Measurements from ENCODE around the gene IGF2R. TPM values are rescaled to one million over a fixed set of nuclear protein-coding genes. Genes with fewer than 3 reads are reported as not detected.

IGF2R gene
- total RNA-seq, 1 donor from 2014 or later = 35.1 TPM

DNA sequence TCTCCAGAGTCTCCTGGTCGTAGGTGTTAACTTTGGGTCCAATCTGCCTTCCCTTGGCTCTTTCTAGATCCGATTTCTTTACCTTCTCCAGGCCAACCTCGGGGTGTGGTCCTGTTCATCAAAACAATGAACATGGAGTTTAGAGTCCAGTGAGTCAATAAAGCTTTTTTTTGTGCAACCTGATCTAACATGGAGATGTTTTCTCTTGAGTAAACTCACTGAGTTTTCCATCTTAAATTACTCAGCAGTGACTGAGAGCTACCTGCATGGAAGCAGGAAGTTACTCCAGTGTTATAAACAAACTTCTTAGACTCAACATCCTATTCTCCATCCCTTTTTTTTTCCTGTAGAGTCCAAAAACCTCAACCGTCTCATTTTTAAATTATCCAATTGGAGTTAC, 137.8 kb downstream of the IGF2R start:
- H3K9ac ChIP-seq = no peak overlapping the region
- H3K4me1 ChIP-seq = no peaks in the 10 kb centered on the region
- H3K36me3 ChIP-seq = peaks cover 5% of the 10 kb centered on the region
- Mint-ChIP-seq H3K27ac (no peak overlapping the region), H3K4me3 (no peak overlapping the region), H3K9me3 (no peaks in the 10 kb centered on the region), H3K4me1 (peaks cover 5% of the 10 kb centered on the region), H3K27me3 (ENCODE audit: insufficient read depth, low read depth) (peaks cover 2% of the 10 kb centered on the region), H3K36me3 (peaks cover 30% of the 10 kb centered on the region)
- no peak for DNase-seq (ENCODE audit: low spot score)
- H3K27me3 ChIP-seq = no peaks in the 10 kb centered on the region
- no peaks in the 10 kb centered on the region for H4K20me1 ChIP-seq (ENCODE audit: low read depth)
- no peak overlapping the region for H3K4me3 ChIP-seq
- no peak overlapping the region for H3K4me2 ChIP-seq
- no peak overlapping the region for H2AFZ ChIP-seq (replicated peaks)
- H3K9me3 ChIP-seq (ENCODE audit: low read depth) = no peaks in the 10 kb centered on the region
- no peak for TF ChIP-seq EZH2 (IDR thresholded peaks at IDR 0.05)
- TF ChIP-seq EZH2phosphoT487 (IDR thresholded peaks at IDR 0.05) = no peak
- TF ChIP-seq, protein P1, sequence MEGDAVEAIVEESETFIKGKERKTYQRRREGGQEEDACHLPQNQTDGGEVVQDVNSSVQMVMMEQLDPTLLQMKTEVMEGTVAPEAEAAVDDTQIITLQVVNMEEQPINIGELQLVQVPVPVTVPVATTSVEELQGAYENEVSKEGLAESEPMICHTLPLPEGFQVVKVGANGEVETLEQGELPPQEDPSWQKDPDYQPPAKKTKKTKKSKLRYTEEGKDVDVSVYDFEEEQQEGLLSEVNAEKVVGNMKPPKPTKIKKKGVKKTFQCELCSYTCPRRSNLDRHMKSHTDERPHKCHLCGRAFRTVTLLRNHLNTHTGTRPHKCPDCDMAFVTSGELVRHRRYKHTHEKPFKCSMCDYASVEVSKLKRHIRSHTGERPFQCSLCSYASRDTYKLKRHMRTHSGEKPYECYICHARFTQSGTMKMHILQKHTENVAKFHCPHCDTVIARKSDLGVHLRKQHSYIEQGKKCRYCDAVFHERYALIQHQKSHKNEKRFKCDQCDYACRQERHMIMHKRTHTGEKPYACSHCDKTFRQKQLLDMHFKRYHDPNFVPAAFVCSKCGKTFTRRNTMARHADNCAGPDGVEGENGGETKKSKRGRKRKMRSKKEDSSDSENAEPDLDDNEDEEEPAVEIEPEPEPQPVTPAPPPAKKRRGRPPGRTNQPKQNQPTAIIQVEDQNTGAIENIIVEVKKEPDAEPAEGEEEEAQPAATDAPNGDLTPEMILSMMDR (IDR thresholded peaks at IDR 0.05) = no peak
- no peak overlapping the region for H3K27ac ChIP-seq
- H3F3A ChIP-seq (ENCODE audit: low read depth) = no peaks in the 10 kb centered on the region
- H3K79me2 ChIP-seq (ENCODE audit: low read depth) = no peaks in the 10 kb centered on the region

DNA sequence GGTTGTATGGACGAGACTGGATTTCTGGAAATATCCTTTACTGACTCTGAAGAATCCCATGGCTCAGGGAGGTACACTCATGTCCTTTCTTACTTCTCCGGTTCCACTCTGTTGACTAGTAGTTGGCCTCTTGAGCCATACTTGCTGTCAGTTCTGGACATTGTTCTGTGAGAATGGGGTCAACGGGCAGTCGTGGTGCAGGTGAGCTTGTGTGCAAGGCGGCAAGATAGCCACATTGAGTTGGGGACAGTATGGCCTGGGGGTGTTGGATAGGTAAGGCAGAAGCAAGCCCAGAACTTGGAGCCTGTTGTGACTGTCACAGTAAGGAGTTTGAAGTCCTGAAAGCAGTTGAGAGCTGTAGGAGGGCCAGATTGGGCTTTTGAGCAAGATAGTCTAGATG, 139.2 kb downstream of the IGF2R start:
- Mint-ChIP-seq H3K9me3 (no peaks in the 10 kb centered on the region), H3K27ac (no peak overlapping the region), H3K27me3 (ENCODE audit: insufficient read depth, low read depth) (peaks cover 2% of the 10 kb centered on the region), H3K36me3 (peaks cover 25% of the 10 kb centered on the region), H3K4me3 (no peak overlapping the region), H3K4me1 (peaks cover 7% of the 10 kb centered on the region)
- Histone ChIP-seq H2AFZ (replicated peaks) (no peak overlapping the region), H4K20me1 (ENCODE audit: low read depth) (no peaks in the 10 kb centered on the region), H3K9me3 (ENCODE audit: low read depth) (no peaks in the 10 kb centered on the region), H3K9ac (no peak overlapping the region), H3K36me3 (peaks cover 5% of the 10 kb centered on the region), H3K79me2 (ENCODE audit: low read depth) (no peaks in the 10 kb centered on the region), H3K4me1 (no peaks in the 10 kb centered on the region), H3K4me3 (no peak overlapping the region), H3K27ac (no peak overlapping the region), H3K27me3 (no peaks in the 10 kb centered on the region), H3F3A (ENCODE audit: low read depth) (no peaks in the 10 kb centered on the region), H3K4me2 (no peak overlapping the region)
- no peak for DNase-seq (ENCODE audit: low spot score)
- TF ChIP-seq, protein P1 (IDR thresholded peaks at IDR 0.05) = no peak
- no peak for TF ChIP-seq EZH2phosphoT487 (IDR thresholded peaks at IDR 0.05)
- TF ChIP-seq EZH2 (IDR thresholded peaks at IDR 0.05) = no peak

DNA sequence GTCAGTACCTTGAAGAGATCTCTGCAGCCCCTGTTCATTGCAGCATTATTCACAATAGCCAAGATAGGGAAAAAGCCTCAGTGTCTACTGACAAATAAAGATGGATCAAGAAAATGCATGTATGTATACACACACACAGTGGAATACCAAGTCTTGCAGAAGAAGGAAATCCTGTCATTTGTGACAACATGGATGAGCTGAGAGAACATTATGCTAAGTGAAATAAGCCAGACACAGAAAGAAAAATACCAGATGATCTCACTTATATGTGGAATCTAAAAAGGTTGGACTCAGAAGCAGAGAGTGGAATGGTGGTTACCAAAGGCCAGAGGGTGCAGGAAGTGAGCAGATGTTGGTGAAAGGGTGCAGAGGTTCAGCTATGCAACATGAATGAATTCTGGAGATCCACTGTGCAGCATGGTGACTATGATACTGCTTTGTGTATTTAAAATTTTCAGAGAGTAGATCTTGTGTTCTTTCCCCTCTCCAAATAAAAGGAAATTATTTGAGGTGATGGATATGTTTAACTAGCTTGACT, 141.8 kb downstream of the IGF2R start:
- H3K27ac ChIP-seq = no peak overlapping the region
- peaks cover 2% of the 10 kb centered on the region for H3K27me3 Mint-ChIP-seq (ENCODE audit: insufficient read depth, low read depth)
- H3K79me2 ChIP-seq (ENCODE audit: low read depth) = no peaks in the 10 kb centered on the region
- H3K9ac ChIP-seq = no peak overlapping the region
- no peak overlapping the region for H3K4me3 ChIP-seq
- H3K4me2 ChIP-seq = no peak overlapping the region
- peaks cover 25% of the 10 kb centered on the region for H3K36me3 Mint-ChIP-seq
- H3K9me3 ChIP-seq (ENCODE audit: low read depth) = no peaks in the 10 kb centered on the region
- H4K20me1 ChIP-seq (ENCODE audit: low read depth) = no peaks in the 10 kb centered on the region
- peaks cover 7% of the 10 kb centered on the region for H3K4me1 Mint-ChIP-seq
- no peaks in the 10 kb centered on the region for H3K4me1 ChIP-seq
- H3K27me3 ChIP-seq = no peaks in the 10 kb centered on the region
- no peak overlapping the region for H2AFZ ChIP-seq (replicated peaks)
- H3K4me3 Mint-ChIP-seq = no peak overlapping the region
- H3K36me3 ChIP-seq = no peaks in the 10 kb centered on the region
- no peak for DNase-seq (ENCODE audit: low spot score)
- no peaks in the 10 kb centered on the region for H3K9me3 Mint-ChIP-seq
- H3K27ac Mint-ChIP-seq = no peak overlapping the region
- TF ChIP-seq, protein P1 (IDR thresholded peaks at IDR 0.05) = no peak
- TF ChIP-seq EZH2phosphoT487 (IDR thresholded peaks at IDR 0.05) (no peak), EZH2 (IDR thresholded peaks at IDR 0.05) (no peak)
- no peaks in the 10 kb centered on the region for H3F3A ChIP-seq (ENCODE audit: low read depth)

Measured in neural progenitor cell (in vitro differentiated cells).